ENCODE results near the gene SWAP70.
"Not testable (repeated sequence)": the region's sequence is repeated elsewhere in the genome, so short reads cannot be mapped to it uniquely, and the experiment has no call there.

The SWAP70 gene

GRCh38 chr11:9733212-9733611, 69.3 kb downstream of the SWAP70 start:
- peaks cover 4% of the 10 kb centered on the region for H3K36me3 ChIP-seq (ENCODE audit: control insufficient read depth, insufficient read depth, low read length)
- H3K9ac ChIP-seq (ENCODE audit: low read depth, low read length) = no peak overlapping the region
- H3K4me3 ChIP-seq (ENCODE audit: low read depth, low read length) = no peak overlapping the region
- H3K4me1 ChIP-seq (ENCODE audit: control insufficient read depth, insufficient read depth, low read length) = no peaks in the 10 kb centered on the region
- no peaks in the 10 kb centered on the region for H3K27me3 ChIP-seq (ENCODE audit: control insufficient read depth, insufficient read depth, low read length)
- H3K9me3 ChIP-seq (ENCODE audit: control insufficient read depth, insufficient read depth, low read length) = no peaks in the 10 kb centered on the region

DNA sequence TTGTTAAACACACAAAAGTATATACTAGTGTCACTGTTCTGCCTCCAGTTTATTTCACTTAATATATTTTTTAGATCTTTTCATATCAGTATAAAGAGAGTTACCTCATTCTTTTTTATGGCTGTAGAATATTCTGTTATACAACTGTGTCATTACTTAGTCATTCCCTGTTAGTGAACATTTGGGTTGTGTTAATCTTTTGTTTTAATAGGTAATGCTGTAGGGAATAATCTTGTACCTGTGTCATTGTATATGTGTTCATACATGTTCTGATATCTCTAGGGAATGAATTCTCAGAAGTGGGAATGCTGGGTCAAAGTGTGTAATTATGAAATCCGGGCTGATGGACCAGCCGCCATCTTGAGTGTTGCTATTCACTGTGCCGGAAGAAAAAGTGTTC, 71.4 kb downstream of the SWAP70 start:
- Histone ChIP-seq H3K36me3 (ENCODE audit: control insufficient read depth, insufficient read depth, low read length) (peaks cover 10% of the 10 kb centered on the region), H3K27me3 (ENCODE audit: control insufficient read depth, insufficient read depth, low read length) (no peaks in the 10 kb centered on the region), H3K4me3 (ENCODE audit: low read depth, low read length) (no peak overlapping the region), H3K9ac (ENCODE audit: low read depth, low read length) (no peak overlapping the region), H3K9me3 (ENCODE audit: control insufficient read depth, insufficient read depth, low read length) (no peaks in the 10 kb centered on the region), H3K4me1 (ENCODE audit: control insufficient read depth, insufficient read depth, low read length) (no peaks in the 10 kb centered on the region)

- H3K9ac ChIP-seq (ENCODE audit: low read depth, low read length) = no peak overlapping the region
- H3K4me3 ChIP-seq (ENCODE audit: low read depth, low read length) = no peak overlapping the region
- no peaks in the 10 kb centered on the region for H3K27me3 ChIP-seq (ENCODE audit: control insufficient read depth, insufficient read depth, low read length)
- H3K9me3 ChIP-seq (ENCODE audit: control insufficient read depth, insufficient read depth, low read length) = no peaks in the 10 kb centered on the region
- no peaks in the 10 kb centered on the region for H3K4me1 ChIP-seq (ENCODE audit: control insufficient read depth, insufficient read depth, low read length)
- peaks cover 12% of the 10 kb centered on the region for H3K36me3 ChIP-seq (ENCODE audit: control insufficient read depth, insufficient read depth, low read length)
Measured at GRCh38 chr11:9735919-9736318, 72.0 kb downstream of the SWAP70 start.

DNA sequence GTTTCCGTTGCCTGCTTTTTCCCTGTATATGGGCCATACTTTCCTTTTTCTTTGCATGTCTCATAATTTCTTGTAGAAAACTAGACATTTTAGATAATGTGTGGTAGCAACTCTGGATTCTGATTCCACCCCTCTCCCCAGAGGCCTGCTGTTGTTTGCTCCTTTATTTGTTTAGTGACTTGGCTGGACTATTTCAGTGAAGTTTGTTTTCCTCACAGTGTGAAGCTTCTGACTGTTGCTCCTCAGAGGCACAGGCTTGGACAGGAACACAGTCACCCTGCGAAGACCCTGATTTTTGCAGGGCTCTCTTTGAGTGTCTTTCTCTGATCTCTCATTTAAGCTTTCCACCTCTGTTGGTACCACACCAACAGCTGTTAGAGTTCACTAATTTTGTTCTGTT, 72.5 kb downstream of the SWAP70 start:
- H3K9ac ChIP-seq (ENCODE audit: low read depth, low read length) = no peak overlapping the region
- no peaks in the 10 kb centered on the region for H3K4me1 ChIP-seq (ENCODE audit: control insufficient read depth, insufficient read depth, low read length)
- no peaks in the 10 kb centered on the region for H3K9me3 ChIP-seq (ENCODE audit: control insufficient read depth, insufficient read depth, low read length)
- peaks cover 14% of the 10 kb centered on the region for H3K36me3 ChIP-seq (ENCODE audit: control insufficient read depth, insufficient read depth, low read length)
- H3K4me3 ChIP-seq (ENCODE audit: low read depth, low read length) = no peak overlapping the region
- H3K27me3 ChIP-seq (ENCODE audit: control insufficient read depth, insufficient read depth, low read length) = no peaks in the 10 kb centered on the region

DNA sequence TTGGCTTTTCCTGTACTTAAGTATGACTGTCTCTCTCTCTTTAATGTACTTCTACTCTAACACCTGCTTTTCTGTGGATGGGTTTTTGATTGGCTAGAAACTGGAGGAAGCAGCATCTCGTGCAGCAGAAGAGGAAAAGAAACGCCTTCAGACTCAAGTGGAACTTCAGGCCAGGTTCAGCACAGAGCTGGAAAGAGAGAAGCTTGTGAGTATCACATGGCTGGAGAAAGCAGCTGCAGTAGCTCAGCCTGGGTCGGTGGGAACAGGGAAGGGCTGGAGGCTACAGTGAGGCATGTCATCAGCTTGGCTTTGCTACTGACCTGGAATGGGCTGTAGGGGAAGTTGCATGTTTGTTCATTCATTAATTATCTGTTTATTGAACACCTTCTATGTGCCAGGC, 74.2 kb downstream of the SWAP70 start:
- Histone ChIP-seq H3K27me3 (ENCODE audit: control insufficient read depth, insufficient read depth, low read length) (no peaks in the 10 kb centered on the region), H3K36me3 (ENCODE audit: control insufficient read depth, insufficient read depth, low read length) (peaks cover 18% of the 10 kb centered on the region), H3K9ac (ENCODE audit: low read depth, low read length) (no peak overlapping the region), H3K9me3 (ENCODE audit: control insufficient read depth, insufficient read depth, low read length) (no peaks in the 10 kb centered on the region), H3K4me1 (ENCODE audit: control insufficient read depth, insufficient read depth, low read length) (no peaks in the 10 kb centered on the region), H3K4me3 (ENCODE audit: low read depth, low read length) (no peak overlapping the region)

- no peak overlapping the region for H3K9ac ChIP-seq (ENCODE audit: low read depth, low read length)
- H3K4me3 ChIP-seq (ENCODE audit: low read depth, low read length) = no peak overlapping the region
- H3K27me3 ChIP-seq (ENCODE audit: control insufficient read depth, insufficient read depth, low read length) = no peaks in the 10 kb centered on the region
- no peaks in the 10 kb centered on the region for H3K4me1 ChIP-seq (ENCODE audit: control insufficient read depth, insufficient read depth, low read length)
- H3K9me3 ChIP-seq (ENCODE audit: control insufficient read depth, insufficient read depth, low read length) = no peaks in the 10 kb centered on the region
- H3K36me3 ChIP-seq (ENCODE audit: control insufficient read depth, insufficient read depth, low read length) = peaks cover 18% of the 10 kb centered on the region
Measured at GRCh38 chr11:9738707-9739106, 74.8 kb downstream of the SWAP70 start.

DNA sequence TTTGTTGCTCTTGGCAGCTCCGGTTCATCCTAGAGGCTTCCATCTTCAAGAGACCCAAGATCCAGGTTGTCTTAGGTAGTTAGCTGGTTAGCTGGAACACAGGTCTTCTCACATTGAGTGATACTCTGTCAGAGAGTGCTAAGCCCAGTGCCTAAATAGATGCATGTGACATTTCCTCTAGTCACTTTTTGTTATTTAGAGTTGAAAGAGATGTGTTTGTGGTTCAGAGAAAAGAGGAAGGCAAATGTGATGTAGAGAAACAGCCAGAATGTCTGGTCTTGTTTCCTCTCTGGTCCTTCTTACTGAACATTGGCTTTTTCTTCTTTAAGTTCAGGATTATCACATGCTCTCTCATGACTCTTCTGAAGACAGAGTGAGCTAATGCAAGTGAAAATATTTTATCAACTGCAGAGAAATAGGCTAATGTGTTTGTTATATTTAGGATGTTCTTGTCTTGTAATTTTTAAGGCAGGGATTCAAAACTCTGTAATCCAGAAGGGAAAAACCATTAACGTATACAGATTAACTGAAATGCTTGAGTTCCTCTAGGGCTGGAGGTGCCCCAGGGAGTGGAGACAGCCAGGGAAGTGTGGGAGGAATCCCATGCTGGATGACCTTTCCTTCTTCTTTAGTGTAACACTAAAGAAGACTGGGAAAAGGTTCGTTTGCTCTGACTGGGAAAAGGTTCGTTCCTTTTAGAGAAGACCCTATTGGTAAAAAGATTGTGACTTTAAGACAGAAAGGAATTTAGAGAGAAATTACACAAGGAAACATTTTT, 75.4 kb downstream of the SWAP70 start:
- no peaks in the 10 kb centered on the region for H3K9me3 ChIP-seq (ENCODE audit: control insufficient read depth, insufficient read depth, low read length)
- no peaks in the 10 kb centered on the region for H3K27me3 ChIP-seq (ENCODE audit: control insufficient read depth, insufficient read depth, low read length)
- no peak overlapping the region for H3K4me3 ChIP-seq (ENCODE audit: low read depth, low read length)
- H3K4me1 ChIP-seq (ENCODE audit: control insufficient read depth, insufficient read depth, low read length) = no peaks in the 10 kb centered on the region
- H3K36me3 ChIP-seq (ENCODE audit: control insufficient read depth, insufficient read depth, low read length) = peaks cover 18% of the 10 kb centered on the region
- no peak overlapping the region for H3K9ac ChIP-seq (ENCODE audit: low read depth, low read length)

DNA sequence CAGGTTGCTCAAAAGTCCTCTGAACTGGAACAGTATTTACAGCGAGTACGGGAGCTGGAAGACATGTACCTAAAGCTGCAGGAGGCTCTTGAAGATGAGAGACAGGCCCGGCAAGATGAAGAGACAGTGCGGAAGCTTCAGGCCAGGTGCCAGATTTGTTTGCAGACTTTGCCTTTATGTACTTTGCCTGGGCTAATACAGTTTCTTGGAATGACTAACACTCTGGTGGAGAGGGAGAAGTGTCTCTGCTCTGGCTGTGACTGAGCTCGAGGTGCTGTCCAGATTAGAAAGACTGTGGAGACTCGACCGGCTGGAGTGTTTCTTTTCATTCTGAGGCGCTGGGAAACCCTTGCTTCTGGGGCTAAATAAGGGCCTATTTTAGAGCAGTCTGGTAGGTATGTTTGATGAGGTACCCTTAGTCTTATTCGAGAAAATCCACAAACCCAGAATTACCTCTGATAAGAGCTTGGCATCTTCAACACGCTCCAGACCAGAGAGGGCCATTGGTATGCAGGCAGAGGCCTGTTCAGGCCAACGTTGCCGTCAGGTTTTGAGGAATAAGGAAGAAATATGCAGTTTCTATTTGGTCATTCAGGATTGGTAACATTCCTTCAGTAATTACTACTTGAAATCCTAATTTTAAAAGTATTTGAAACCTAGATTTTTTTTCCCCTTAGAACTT, 76.5 kb downstream of the SWAP70 start:
- Histone ChIP-seq H3K4me3 (ENCODE audit: low read depth, low read length) (no peak overlapping the region), H3K9me3 (ENCODE audit: control insufficient read depth, insufficient read depth, low read length) (no peaks in the 10 kb centered on the region), H3K36me3 (ENCODE audit: control insufficient read depth, insufficient read depth, low read length) (peaks cover 18% of the 10 kb centered on the region), H3K4me1 (ENCODE audit: control insufficient read depth, insufficient read depth, low read length) (no peaks in the 10 kb centered on the region), H3K27me3 (ENCODE audit: control insufficient read depth, insufficient read depth, low read length) (no peaks in the 10 kb centered on the region), H3K9ac (ENCODE audit: low read depth, low read length) (no peak overlapping the region)

DNA sequence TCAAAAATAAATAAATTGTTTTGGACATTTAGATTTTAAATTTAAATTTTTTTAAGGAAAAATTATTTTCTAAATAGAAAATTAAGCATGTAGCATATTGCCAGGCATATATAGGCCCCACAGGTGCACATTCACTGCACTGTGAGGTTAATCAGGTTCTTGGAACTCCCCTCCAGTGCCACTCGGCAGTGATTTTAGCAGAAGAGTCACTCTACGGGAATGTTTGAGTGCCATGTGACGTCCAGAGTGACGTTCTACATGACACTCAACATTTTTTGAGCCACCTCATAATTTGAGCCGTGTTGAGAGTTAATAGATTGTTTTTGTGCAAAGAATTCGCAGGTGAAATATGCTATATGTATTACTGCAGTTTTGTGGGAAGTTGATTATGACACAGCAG, 77.4 kb downstream of the SWAP70 start:
- H3K27me3 ChIP-seq (ENCODE audit: control insufficient read depth, insufficient read depth, low read length) = no peaks in the 10 kb centered on the region
- no peaks in the 10 kb centered on the region for H3K4me1 ChIP-seq (ENCODE audit: control insufficient read depth, insufficient read depth, low read length)
- H3K36me3 ChIP-seq (ENCODE audit: control insufficient read depth, insufficient read depth, low read length) = peaks cover 18% of the 10 kb centered on the region
- H3K4me3 ChIP-seq (ENCODE audit: low read depth, low read length) = no peak overlapping the region
- H3K9me3 ChIP-seq (ENCODE audit: control insufficient read depth, insufficient read depth, low read length) = no peaks in the 10 kb centered on the region
- no peak overlapping the region for H3K9ac ChIP-seq (ENCODE audit: low read depth, low read length)

GRCh38 chr11:9743512-9743911, 79.6 kb downstream of the SWAP70 start:
- H3K4me1 ChIP-seq (ENCODE audit: control insufficient read depth, insufficient read depth, low read length); H3K9me3 ChIP-seq (ENCODE audit: control insufficient read depth, insufficient read depth, low read length); H3K9ac ChIP-seq (ENCODE audit: low read depth, low read length); H3K27me3 ChIP-seq (ENCODE audit: control insufficient read depth, insufficient read depth, low read length); H3K4me3 ChIP-seq (ENCODE audit: low read depth, low read length): not testable (repeated sequence)
- peaks cover 18% of the 10 kb centered on the region for H3K36me3 ChIP-seq (ENCODE audit: control insufficient read depth, insufficient read depth, low read length)

DNA sequence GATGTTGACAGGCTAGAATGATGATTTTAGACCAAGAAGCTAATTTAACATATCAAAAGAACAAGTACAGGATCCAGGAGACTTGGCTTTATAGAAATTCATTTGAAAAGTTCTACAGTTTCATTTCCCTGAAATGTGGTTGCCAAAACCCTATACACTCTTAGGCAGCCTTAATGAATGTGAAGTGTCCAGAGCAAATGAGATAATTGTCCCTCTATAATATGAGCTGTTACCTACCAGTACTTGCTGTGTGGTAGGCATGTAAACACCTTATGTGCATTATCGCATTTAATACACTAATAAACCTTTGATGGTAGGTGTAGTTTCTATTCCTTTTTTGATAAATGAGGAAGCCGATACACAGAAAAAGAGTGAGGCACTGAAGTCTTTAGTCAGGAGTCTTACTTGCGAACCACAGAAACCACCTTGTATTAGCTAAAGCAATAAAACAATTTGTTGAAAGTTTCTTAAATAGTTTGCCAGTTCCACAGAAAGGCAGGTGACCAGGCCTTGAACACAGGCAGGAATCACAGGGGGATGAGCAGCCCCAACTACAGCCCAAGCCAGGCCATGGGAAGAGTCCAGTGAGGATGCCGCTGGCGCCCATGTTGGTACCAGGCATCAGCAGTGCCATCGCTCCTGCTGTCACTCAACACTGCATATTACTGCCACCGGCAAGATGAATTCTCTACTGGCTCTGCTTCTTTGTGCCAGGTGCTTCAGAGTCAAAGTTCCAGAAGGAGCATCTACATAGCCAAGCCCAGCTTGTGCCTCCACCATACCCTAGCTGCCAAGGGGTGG, 81.7 kb downstream of the SWAP70 start:
- H3K9me3 ChIP-seq (ENCODE audit: control insufficient read depth, insufficient read depth, low read length) = no peaks in the 10 kb centered on the region
- H3K27me3 ChIP-seq (ENCODE audit: control insufficient read depth, insufficient read depth, low read length) = no peaks in the 10 kb centered on the region
- no peak overlapping the region for H3K4me3 ChIP-seq (ENCODE audit: low read depth, low read length)
- H3K4me1 ChIP-seq (ENCODE audit: control insufficient read depth, insufficient read depth, low read length) = no peaks in the 10 kb centered on the region
- no peak overlapping the region for H3K9ac ChIP-seq (ENCODE audit: low read depth, low read length)
- H3K36me3 ChIP-seq (ENCODE audit: control insufficient read depth, insufficient read depth, low read length) = peaks cover 14% of the 10 kb centered on the region
